ENCODE data around the gene MAST2. TPM values are rescaled to one million over a fixed set of nuclear protein-coding genes. Genes with fewer than 3 reads are reported as not detected.

Gene MAST2
- total RNA-seq, 1 experiment from 2014 or later: 77.0 TPM

DNA sequence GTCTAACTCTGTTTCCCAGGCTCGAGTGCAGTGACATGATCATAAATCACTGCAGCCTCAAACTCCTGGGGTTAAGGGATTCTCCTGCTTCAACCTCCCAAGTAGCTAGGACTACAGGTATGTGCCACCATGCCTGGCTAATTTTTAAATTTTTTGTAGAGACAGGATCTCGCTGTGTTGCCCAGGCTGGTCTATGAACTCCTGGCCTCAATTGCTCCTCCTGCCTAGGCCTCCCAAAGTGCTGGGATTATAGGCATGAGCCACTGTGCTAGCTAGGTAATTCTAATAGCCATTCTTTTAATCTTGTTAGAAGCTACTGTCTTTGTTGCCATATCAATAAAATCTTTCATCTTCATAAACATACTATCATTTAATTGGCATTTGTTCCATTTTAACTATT lies 13.8 kb upstream of the MAST2 start:
- H3K4me3 ChIP-seq (ENCODE audit: low read depth in 2 of 2, low read length in 2 of 2): no peak overlapping the region
- BruUV-seq (replicated peaks): no TSS peak
- H3K36me3 ChIP-seq (ENCODE audit: control insufficient read depth, insufficient read depth, low read length): no peaks in the 10 kb centered on the region
- no peaks in the 10 kb centered on the region for H3K27me3 ChIP-seq (ENCODE audit: control insufficient read depth, insufficient read depth, low read length)
- H3K27ac ChIP-seq (ENCODE audit: low read length): no peak overlapping the region
- no peaks in the 10 kb centered on the region for H3K4me1 ChIP-seq (ENCODE audit: control insufficient read depth, insufficient read depth, low read length)
- TF ChIP-seq SIN3A (IDR thresholded peaks at IDR 0.05; ENCODE audit: borderline replicate concordance, insufficient read depth, low read depth, low read length) (no peak), REST (IDR thresholded peaks at IDR 0.05; ENCODE audit: insufficient read depth in 1 of 2, low read depth in 2 of 2, low read length in 1 of 2) (no peak), POLR2AphosphoS5 (IDR thresholded peaks at IDR 0.05; ENCODE audit: low read depth, low read length) (no peak), TCF7L2 (IDR thresholded peaks at IDR 0.05; ENCODE audit: low read depth, low read length) (no peak)
- TF ChIP-seq, protein P1, sequence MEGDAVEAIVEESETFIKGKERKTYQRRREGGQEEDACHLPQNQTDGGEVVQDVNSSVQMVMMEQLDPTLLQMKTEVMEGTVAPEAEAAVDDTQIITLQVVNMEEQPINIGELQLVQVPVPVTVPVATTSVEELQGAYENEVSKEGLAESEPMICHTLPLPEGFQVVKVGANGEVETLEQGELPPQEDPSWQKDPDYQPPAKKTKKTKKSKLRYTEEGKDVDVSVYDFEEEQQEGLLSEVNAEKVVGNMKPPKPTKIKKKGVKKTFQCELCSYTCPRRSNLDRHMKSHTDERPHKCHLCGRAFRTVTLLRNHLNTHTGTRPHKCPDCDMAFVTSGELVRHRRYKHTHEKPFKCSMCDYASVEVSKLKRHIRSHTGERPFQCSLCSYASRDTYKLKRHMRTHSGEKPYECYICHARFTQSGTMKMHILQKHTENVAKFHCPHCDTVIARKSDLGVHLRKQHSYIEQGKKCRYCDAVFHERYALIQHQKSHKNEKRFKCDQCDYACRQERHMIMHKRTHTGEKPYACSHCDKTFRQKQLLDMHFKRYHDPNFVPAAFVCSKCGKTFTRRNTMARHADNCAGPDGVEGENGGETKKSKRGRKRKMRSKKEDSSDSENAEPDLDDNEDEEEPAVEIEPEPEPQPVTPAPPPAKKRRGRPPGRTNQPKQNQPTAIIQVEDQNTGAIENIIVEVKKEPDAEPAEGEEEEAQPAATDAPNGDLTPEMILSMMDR (IDR thresholded peaks at IDR 0.05): no peak
- in situ Hi-C loops (cut with HindIII; ENCODE audit: low pct_unique_long_range_greater_than_20kb, low sequenced_read_pairs): no loop called here
- intact Hi-C loops (cut with micrococcal nuclease; ENCODE audit: unreplicated experiment): no loop called here
- POLR2A ChIA-PET: interaction anchor here (0.5 kb wide), 1 partner anchor 11 kb away, joined by 3 read pairs; no protein-coding TSS in a partner anchor
- H3K9me3 ChIP-seq (ENCODE audit: control insufficient read depth, insufficient read depth, low read depth, low read length): no peaks in the 10 kb centered on the region
- ATAC-seq (no peak), DNase-seq (ENCODE audit: low read depth, low spot score) (no peak)
- CTCF ChIA-PET: no interaction called here

GRCh38 chr1:45792744-45793143 lies 10.7 kb upstream of the MAST2 start:
- H3K27ac ChIP-seq (ENCODE audit: low read length): no peak overlapping the region
- ChIA-PET POLR2A (no interaction called here), CTCF (no interaction called here)
- no peaks in the 10 kb centered on the region for H3K27me3 ChIP-seq (ENCODE audit: control insufficient read depth, insufficient read depth, low read length)
- no peaks in the 10 kb centered on the region for H3K9me3 ChIP-seq (ENCODE audit: control insufficient read depth, insufficient read depth, low read depth, low read length)
- in situ Hi-C loops (cut with HindIII; ENCODE audit: low pct_unique_long_range_greater_than_20kb, low sequenced_read_pairs): no loop called here
- TF ChIP-seq TCF7L2 (IDR thresholded peaks at IDR 0.05; ENCODE audit: low read depth, low read length) (no peak), REST (IDR thresholded peaks at IDR 0.05; ENCODE audit: insufficient read depth in 1 of 2, low read depth in 2 of 2, low read length in 1 of 2) (no peak), POLR2AphosphoS5 (IDR thresholded peaks at IDR 0.05; ENCODE audit: low read depth, low read length) (no peak), SIN3A (IDR thresholded peaks at IDR 0.05; ENCODE audit: borderline replicate concordance, insufficient read depth, low read depth, low read length) (no peak)
- TF ChIP-seq, protein P1 (IDR thresholded peaks at IDR 0.05): no peak
- no peak overlapping the region for H3K4me3 ChIP-seq (ENCODE audit: low read depth in 2 of 2, low read length in 2 of 2)
- ATAC-seq (no peak), DNase-seq (ENCODE audit: low read depth, low spot score) (no peak)
- BruUV-seq (replicated peaks): no TSS peak
- no peaks in the 10 kb centered on the region for H3K4me1 ChIP-seq (ENCODE audit: control insufficient read depth, insufficient read depth, low read length)
- intact Hi-C loops (cut with micrococcal nuclease; ENCODE audit: unreplicated experiment): no loop called here
- no peaks in the 10 kb centered on the region for H3K36me3 ChIP-seq (ENCODE audit: control insufficient read depth, insufficient read depth, low read length)
